GM18909 (cell line): ENCODE data around the gene NTMT1.
"Not testable (repeated sequence)": the region's sequence is repeated elsewhere in the genome, so short reads cannot be mapped to it uniquely, and the experiment has no call there.

Experiments
- ATAC-seq: cut with Tn5 transposase; IDR thresholded peaks from one replicate; pipeline ENCODE4 v1.9.1; 2021; ENCODE audit warnings: mild to moderate bottlenecking; ENCODE audit not compliant: unreplicated experiment, poor library complexity

Gene NTMT1, protein sequence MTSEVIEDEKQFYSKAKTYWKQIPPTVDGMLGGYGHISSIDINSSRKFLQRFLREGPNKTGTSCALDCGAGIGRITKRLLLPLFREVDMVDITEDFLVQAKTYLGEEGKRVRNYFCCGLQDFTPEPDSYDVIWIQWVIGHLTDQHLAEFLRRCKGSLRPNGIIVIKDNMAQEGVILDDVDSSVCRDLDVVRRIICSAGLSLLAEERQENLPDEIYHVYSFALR

GRCh38 chr9:129626079-129626624 is at the start of gene NTMT1:
Gene NTMT1, plus strand, starts transcription at chr9:129626163. Its CDS starts 6,541 bp downstream, at chr9:129632704.
- ATAC-seq = peak; percentile 82

- ATAC-seq = no peak
Observed at GRCh38 chr9:129576546-129577543, 49.1 kb upstream of the NTMT1 start.

DNA sequence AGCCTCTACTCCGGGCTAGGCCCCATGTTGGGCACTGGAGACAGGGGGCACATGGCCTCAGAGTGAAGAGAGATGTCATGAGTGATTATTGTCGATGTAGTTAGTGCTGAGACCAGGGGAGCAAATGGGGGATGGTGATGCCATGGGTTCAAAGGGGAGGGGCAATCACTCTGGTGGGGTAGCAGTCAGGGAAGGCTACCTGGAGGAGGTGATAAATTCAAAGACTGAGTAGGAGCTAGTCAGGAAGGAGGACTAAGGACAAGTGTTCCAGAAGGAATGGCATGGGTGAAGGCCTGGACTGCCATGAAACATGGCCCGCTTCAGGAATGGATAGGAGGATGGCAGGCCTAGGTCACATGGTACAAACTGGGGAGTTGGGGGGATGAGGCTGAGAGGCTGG is 46.7 kb upstream of the NTMT1 start:
- no peak for ATAC-seq

GRCh38 chr9:129580211-129580915 is 45.6 kb upstream of the NTMT1 start:
- ATAC-seq = peak; percentile 45

- no peak for ATAC-seq
Observed at GRCh38 chr9:129581505-129582189, 44.3 kb upstream of the NTMT1 start.

DNA sequence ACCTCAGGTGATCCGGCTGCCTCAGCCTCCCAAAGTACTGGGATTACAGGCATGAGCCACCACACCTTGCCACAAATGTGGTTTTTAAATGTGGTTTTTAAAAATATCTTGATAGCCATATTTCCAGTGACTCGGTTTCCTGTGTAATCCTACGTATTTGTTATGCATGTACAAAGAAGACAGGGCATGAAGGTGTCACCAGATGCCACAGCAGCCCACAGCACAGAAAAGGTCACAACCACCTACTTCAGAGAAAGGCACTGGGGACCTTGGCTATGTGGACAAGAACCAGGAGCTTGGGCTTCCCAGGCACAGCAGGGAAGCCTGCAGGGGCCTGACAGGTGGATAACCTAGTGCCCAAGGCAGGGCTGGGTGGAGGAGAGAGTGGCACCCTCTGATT is 43.1 kb upstream of the NTMT1 start:
- no peak for ATAC-seq

DNA sequence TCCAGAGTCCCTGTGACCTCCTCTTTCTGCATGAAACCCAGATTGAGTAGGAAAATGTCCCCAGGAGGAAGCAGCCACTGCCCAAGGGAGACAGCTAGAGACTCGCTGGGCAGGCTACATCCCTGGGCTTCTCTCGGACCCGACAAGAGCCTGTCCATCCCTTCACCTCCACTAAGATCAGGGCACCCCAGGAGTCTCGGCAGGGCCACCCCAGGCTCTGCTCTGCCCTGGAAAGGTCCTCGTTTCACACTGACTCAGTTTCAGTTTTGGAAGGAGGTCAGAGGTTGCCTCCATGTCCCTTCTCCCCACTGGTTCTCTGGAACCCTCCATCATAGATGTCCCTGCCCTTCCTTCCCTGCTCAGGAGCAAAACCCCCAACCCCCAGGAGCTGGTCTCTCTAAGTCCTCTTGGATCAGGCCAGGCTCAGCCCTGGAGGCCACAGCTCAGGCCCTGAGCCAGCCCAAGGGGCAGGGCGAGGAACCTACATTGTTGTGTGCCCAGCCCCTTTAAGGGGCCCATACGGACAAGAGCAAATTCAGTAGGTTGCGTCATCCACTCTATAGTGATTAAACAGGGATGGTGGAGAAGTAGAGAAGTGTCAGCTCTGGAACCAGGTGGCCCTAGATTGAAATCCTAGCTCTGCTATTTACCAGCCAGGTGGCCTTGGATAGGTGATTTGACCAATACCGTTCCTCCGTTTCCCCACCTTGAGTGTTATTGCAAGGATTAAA is 42.5 kb upstream of the NTMT1 start:
- ATAC-seq = no peak

GRCh38 chr9:129584136-129584535 is 41.8 kb upstream of the NTMT1 start:
- no peak for ATAC-seq

DNA sequence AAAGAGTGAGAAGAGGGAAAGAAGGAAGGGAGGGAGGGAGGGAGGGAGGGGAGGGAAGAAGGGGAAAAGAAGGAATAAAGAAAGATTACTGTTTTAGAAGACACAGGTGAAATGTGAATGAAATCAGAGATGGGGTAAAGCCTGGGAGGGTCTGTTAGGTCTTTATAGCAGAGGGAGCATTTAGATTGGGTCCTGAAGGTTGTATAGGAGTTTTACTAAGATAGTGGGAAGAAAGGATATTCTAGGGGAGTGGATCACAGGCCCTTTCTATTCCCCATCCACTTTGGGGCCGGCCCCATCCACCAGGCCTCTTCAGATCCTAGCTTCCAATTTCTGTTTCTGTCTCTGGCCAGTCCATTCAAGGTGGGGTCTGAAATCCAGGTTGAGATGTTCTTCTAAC is 40.6 kb upstream of the NTMT1 start:
- no peak for ATAC-seq

- ATAC-seq = no peak
Observed at GRCh38 chr9:129586245-129586644, 39.7 kb upstream of the NTMT1 start.

DNA sequence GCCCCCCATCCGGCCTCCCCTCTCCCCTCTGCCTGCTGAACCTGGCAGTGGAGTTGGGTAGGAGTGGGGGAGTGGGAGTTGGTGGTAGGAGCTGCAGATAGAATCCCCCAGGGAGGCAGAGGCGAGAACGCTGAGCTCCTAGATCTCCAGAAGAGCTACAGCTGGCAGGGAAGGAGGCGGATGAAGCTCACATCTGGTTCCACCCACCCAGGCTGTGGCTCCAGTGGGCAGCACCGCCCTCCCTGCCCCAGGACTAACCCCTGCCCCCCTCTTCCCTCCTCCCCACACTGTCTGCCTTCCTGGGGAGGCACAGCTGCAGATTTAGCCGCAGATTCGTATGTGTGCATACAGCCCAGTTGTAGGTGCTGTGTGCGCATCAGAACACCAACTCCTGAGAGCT is 39.3 kb upstream of the NTMT1 start:
- no peak for ATAC-seq

DNA sequence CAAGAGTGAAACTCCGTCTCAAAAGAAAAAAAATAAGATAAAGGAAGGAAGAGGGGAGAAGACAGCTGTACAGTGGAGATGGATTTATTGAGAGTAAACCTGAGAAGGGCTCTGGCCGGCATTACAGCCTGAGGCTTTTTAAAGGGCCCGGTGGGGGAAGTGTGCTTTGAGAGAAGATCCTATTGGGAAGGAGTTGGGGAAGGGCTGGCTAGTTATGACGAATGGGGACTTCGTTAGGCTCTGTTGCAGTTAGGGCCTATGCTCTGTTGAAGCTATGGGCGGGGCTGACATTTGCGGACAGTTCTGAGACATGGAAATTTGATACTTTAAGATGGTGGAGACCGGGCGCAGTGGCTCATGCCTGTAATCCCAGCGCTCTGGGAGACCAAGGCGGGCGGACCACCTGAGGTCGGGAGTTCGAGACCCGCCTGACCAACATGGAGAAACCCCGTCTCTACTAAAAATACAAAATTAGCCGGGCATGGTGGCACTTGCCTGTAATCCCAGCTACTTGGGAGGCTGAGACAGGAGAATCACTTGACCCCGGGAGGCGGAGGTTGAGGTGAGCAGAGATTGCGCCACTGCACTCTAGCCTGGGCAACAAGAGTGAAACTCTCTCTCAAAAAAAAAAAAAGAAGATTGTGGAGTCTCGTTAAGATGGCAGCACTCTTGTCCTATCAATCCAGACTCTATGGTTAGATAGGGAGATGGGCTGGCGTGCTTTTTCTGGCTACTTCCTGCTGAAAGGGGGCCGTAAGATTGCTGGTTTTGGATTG is 38.3 kb upstream of the NTMT1 start:
- no peak for ATAC-seq

DNA sequence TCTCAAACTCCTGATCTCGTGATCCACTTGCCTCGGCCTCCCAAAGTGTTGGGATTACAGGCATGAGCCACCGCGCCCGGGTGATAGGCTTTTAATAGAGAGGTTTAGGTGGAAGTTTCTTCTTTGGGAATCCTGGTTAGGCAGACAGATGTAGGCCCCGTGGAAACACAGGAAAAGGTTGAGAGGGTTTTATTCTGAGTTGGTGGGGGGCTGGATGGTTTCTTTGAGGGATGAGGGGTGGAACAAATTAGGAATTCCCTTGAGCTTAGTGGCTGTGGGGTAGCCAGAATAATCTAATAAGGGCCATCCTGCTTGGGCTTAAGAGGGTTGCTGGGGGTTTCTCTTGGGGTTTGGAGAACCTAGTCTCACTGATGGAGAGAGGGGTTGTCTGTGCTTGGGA is 35.5 kb upstream of the NTMT1 start:
- no peak for ATAC-seq

DNA sequence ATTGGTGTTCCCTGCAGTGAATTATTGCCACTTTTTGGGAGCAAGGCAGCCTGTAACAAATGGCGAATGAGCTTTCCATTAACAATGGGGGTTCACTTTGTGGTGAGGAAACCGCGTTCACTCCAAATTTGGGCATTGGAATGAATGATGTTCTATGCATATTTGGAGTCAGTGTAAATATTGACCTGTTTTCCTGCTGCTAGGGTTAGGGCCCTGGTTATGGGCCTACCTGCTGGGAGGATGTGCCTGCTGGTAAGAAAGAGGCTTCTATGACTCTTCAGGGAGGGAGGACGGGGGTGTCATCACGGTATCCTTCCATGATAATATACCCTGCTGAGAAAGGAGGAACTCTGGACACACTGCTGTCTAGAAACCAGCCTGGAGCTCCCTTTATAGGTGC is 34.0 kb upstream of the NTMT1 start:
- ATAC-seq = no peak

DNA sequence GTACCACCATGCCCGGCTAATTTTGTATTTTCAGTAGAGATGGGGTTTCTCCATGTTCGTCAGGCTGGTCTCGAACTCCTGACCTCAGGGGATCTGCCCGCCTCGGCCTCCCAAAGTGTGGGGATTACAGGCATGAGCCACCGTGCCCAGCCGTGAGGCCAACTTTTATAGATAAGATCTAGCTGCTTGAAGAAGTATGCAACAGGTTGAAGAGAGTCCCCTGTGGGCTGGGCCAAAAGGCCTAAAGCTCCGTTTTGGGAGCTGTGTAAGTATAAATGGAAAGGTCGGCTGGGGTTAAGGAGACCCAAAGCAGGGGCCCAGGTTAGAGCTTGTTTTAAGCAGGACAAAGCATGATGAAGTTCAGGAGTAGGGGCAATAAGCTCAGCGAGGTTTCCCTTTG is 33.2 kb upstream of the NTMT1 start:
- ATAC-seq = not testable (repeated sequence)

GRCh38 chr9:129594632-129595031 is 31.3 kb upstream of the NTMT1 start:
- ATAC-seq = no peak

DNA sequence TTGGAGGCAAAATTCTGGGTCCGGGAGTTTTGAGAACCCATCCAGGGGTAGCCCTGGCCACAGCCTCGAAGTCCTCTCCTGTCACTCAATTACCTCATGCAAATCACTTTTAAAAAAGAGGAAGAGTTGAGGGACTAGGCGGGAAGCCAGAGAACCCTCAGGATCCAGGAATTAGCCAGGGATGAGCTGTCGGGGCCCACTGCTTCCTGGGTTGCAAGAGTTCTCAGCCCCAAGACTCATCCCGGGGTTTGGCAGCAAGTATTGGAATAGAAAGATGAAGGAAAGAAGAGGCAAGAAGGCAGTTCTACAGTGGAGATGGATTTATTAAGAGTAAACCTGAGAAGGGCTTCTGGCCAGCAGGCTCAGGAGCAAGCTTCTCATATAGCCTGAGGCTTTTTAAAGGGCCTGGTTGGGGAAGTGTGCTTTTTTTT is 30.6 kb upstream of the NTMT1 start:
- ATAC-seq = no peak

DNA sequence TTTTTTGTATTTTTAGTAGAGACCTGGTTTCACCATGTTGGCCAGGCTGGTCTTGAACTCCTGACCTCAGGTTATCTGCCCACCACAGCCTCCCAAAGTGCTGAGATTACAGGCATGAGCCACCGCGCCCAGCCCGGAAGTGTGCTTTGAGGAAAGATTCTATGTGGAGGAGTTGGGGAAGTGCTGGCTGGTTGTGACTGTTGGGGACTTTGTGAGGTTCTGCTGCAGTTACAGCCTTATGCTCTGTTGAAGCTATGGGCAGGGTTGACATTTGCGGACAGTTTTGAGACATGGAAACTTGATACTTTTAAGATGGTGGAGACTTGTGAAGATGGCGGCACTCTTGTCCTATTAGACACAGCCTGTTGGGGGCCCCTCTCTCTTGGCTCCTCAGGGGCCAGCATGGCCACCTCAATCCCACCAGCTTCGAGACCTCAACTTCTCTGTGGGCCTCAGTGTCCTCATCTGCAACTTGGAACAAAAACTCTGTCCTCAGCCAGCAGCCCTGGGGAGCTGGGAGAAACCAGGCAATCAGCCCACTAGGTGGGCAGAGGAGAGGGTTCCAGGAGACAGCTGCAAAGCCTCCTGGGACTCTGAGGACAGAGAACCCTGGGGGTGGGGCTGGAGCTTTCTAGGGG is 29.9 kb upstream of the NTMT1 start:
- ATAC-seq = no peak
